Calu3 (cell line): Measurements from ENCODE around the gene RIPOR3. TPM values are rescaled to one million over a fixed set of nuclear protein-coding genes. Genes with fewer than 3 reads are reported as not detected.

ENCODE experiments used
- BruUV-seq: library from RNA; stranded (reverse); fragments of 400-500 nt; replicated peaks from 2 replicates; lab custom pipeline; 2021; lab: Mats Ljungman, UMichigan
- CTCF ChIA-PET: fragments of 300-600 bp; sonication (Branson Sonifier 250); formaldehyde crosslinking; loops from one replicate; lab custom pipeline; 2022; ENCODE audit warnings: antibody characterized with exemption; lab: Charles Lee
- DNase-seq: peaks from one replicate; pipeline ENCODE4 v3.0.0; 2022
- H3K27ac Mint-ChIP-seq: one replicate; pipeline ENCODE4 v1.8.0; 2022; ENCODE audit warnings: mixed read lengths; ENCODE audit not compliant: unreplicated experiment
- H3K27me3 Mint-ChIP-seq: one replicate; pipeline ENCODE4 v1.8.0; 2022; ENCODE audit warnings: mixed read lengths; ENCODE audit not compliant: unreplicated experiment
- H3K36me3 Mint-ChIP-seq: one replicate; pipeline ENCODE4 v1.8.0; 2022; ENCODE audit warnings: mild to moderate bottlenecking, moderate library complexity, mixed read lengths; ENCODE audit not compliant: insufficient read depth, unreplicated experiment
- H3K4me1 Mint-ChIP-seq: one replicate; pipeline ENCODE4 v1.8.0; 2022; ENCODE audit warnings: mild to moderate bottlenecking, low read depth, mixed read lengths; ENCODE audit not compliant: unreplicated experiment
- H3K4me3 Mint-ChIP-seq: one replicate; pipeline ENCODE4 v1.8.0; 2022; ENCODE audit warnings: mild to moderate bottlenecking, low read depth, moderate library complexity, mixed read lengths; ENCODE audit not compliant: unreplicated experiment
- H3K9me3 Mint-ChIP-seq: one replicate; pipeline ENCODE4 v1.8.0; 2022; ENCODE audit warnings: low read depth, mixed read lengths; ENCODE audit not compliant: unreplicated experiment
- CTCF ChIP-seq: fragments of 200-600 bp; IDR thresholded peaks from one replicate; pipeline ENCODE4 v1.8.0; 2022; ENCODE audit warnings: antibody characterized with exemption; ENCODE audit not compliant: unreplicated experiment
- intact Hi-C: fragments of 100-400 bp; cut with micrococcal nuclease; formaldehyde crosslinking; loops from one replicate; pipeline ENCODE4 v1.10.0; 2022; ENCODE audit not compliant: unreplicated experiment
- total RNA-seq: library from RNA; stranded (reverse); gene quantifications from 2 replicates; pipeline ENCODE4 v1.2.3, GENCODE V29; 2022

Gene RIPOR3
- total RNA-seq, 1 experiment from 2014 or later: 4.0 TPM

- CTCF ChIA-PET: interaction anchor here (0.6 to 1.7 kb wide), 7 partner anchors 9 to 390 kb away, joined by 3 to 6 read pairs (median 3); partner anchors contain the start of gene PTPN1
- TF ChIP-seq CTCF: peak; percentile 92
- H3K4me3 Mint-ChIP-seq: no peak overlapping the region
- intact Hi-C loops: loop anchor here (1.0 to 5.0 kb wide), 4 partner anchors 67 to 390 kb away; no protein-coding TSS in a partner anchor
- peak; percentile 86 for DNase-seq
- peaks cover 48% of the 10 kb centered on the region for H3K36me3 Mint-ChIP-seq
- H3K4me1 Mint-ChIP-seq: peaks cover 19% of the 10 kb centered on the region
- no peaks in the 10 kb centered on the region for H3K9me3 Mint-ChIP-seq
- no peak overlapping the region for H3K27ac Mint-ChIP-seq
- no TSS peak for BruUV-seq
- no peaks in the 10 kb centered on the region for H3K27me3 Mint-ChIP-seq
Observed at GRCh38 chr20:50575865-50576720, 115.2 kb downstream of the RIPOR3 start.

- intact Hi-C loops: no loop called here
- H3K9me3 Mint-ChIP-seq: no peaks in the 10 kb centered on the region
- H3K27me3 Mint-ChIP-seq: no peaks in the 10 kb centered on the region
- no peak overlapping the region for H3K4me3 Mint-ChIP-seq
- no peak for DNase-seq
- TF ChIP-seq CTCF: no peak
- CTCF ChIA-PET: interaction anchor here (0.5 to 0.7 kb wide), 2 partner anchors 58 to 87 kb away, joined by 3 read pairs; no protein-coding TSS in a partner anchor
- H3K27ac Mint-ChIP-seq: no peak overlapping the region
- BruUV-seq: no TSS peak
- peaks cover 19% of the 10 kb centered on the region for H3K4me1 Mint-ChIP-seq
- peaks cover 36% of the 10 kb centered on the region for H3K36me3 Mint-ChIP-seq
Observed at GRCh38 chr20:50574586-50574985, 116.8 kb downstream of the RIPOR3 start.

GRCh38 chr20:50574108-50574507 lies 117.2 kb downstream of the RIPOR3 start:
- intact Hi-C loops: no loop called here
- CTCF ChIA-PET: interaction anchor here (0.7 kb wide), 1 partner anchor 87 kb away, joined by 3 read pairs; no protein-coding TSS in a partner anchor
- Mint-ChIP-seq H3K27ac (no peak overlapping the region), H3K36me3 (peaks cover 32% of the 10 kb centered on the region), H3K9me3 (no peaks in the 10 kb centered on the region), H3K4me3 (no peak overlapping the region), H3K27me3 (no peaks in the 10 kb centered on the region), H3K4me1 (peaks cover 19% of the 10 kb centered on the region)
- DNase-seq: no peak
- TF ChIP-seq CTCF: no peak
- BruUV-seq: no TSS peak

GRCh38 chr20:50572938-50573777 lies 118.2 kb downstream of the RIPOR3 start:
- H3K27ac Mint-ChIP-seq: no peak overlapping the region
- BruUV-seq: no TSS peak
- no peak for TF ChIP-seq CTCF
- H3K4me3 Mint-ChIP-seq: no peak overlapping the region
- no peaks in the 10 kb centered on the region for H3K27me3 Mint-ChIP-seq
- CTCF ChIA-PET: interaction anchor here (0.6 to 0.9 kb wide), 2 partner anchors 9 to 105 kb away, joined by 3 to 5 read pairs; no protein-coding TSS in a partner anchor
- DNase-seq: no peak
- peaks cover 29% of the 10 kb centered on the region for H3K36me3 Mint-ChIP-seq
- intact Hi-C loops: no loop called here
- no peaks in the 10 kb centered on the region for H3K9me3 Mint-ChIP-seq
- H3K4me1 Mint-ChIP-seq: peaks cover 19% of the 10 kb centered on the region
